Kidney (tissue), 14 donors: ENCODE results near the gene IL1R1. TPM values are rescaled to one million over a fixed set of nuclear protein-coding genes. Genes with fewer than 3 reads are reported as not detected.

Experiments used
- DNase-seq, 5 donors: peaks; one replicate each; pipeline ENCODE4 v3.0.0-alpha.2; 2013 to 2020
- FAIRE-seq: peaks from 2 replicates; lab custom pipeline; 2012; peaks lifted over from hg19 to GRCh38; lab: Jason Lieb, UNC
- H3K27ac ChIP-seq, 2 donors: one replicate each; pipeline ENCODE4 v1.7.0; 2013; ENCODE audit warnings: low read depth in 2 of 2, low read length in 2 of 2, inconsistent platforms in 1 of 2
- H3K27me3 ChIP-seq: one replicate; pipeline ENCODE4 v1.7.1; 2013; ENCODE audit warnings: low read length, inconsistent platforms; ENCODE audit not compliant: control insufficient read depth, insufficient read depth
- H3K36me3 ChIP-seq, 3 donors: one replicate each; pipeline versions ENCODE4 v1.7.0 to v1.7.1; 2013; ENCODE audit warnings: low read length in 3 of 3, control low read depth in 1 of 3, inconsistent platforms in 1 of 3; ENCODE audit not compliant: insufficient read depth in 3 of 3, control insufficient read depth in 2 of 3
- H3K4me1 ChIP-seq, 3 donors: one replicate each; pipeline versions ENCODE4 v1.7.0 to v1.7.1; 2013; ENCODE audit warnings: low read length in 3 of 3, inconsistent platforms in 1 of 3, low read depth in 1 of 3; ENCODE audit not compliant: control insufficient read depth in 2 of 3, insufficient read depth in 2 of 3
- H3K4me3 ChIP-seq, 3 donors: one replicate each; pipeline versions ENCODE4 v1.7.0 to v1.8.1; 2013; ENCODE audit warnings: low read length in 3 of 3, control low read depth in 1 of 3, inconsistent platforms in 1 of 3
- H3K9ac ChIP-seq, 3 donors: one replicate each; pipeline versions ENCODE4 v1.7.0 to v1.7.1; 2013; ENCODE audit warnings: low read length in 3 of 3, control low read depth in 1 of 3, inconsistent platforms in 1 of 3
- H3K9me3 ChIP-seq, 3 donors: one replicate each; pipeline versions ENCODE4 v1.7.0 to v1.7.1; 2013; ENCODE audit warnings: low read length in 3 of 3, control low read depth in 1 of 3, inconsistent platforms in 1 of 3; ENCODE audit not compliant: control insufficient read depth in 2 of 3, insufficient read depth in 1 of 3
- CTCF ChIP-seq: IDR thresholded peaks from 3 replicates; pipeline ENCODE4 v1.5.1; 2012; ENCODE audit warnings: mild to moderate bottlenecking, moderate library complexity, borderline replicate concordance; ENCODE audit not compliant: insufficient read depth; ENCODE audit errors: extremely low read depth
- intact Hi-C: fragments of 100-400 bp; cut with DNase I; formaldehyde crosslinking; loops from one replicate; pipeline ENCODE4 v1.11.1; 2022
- polyA plus RNA-seq: library from polyadenylated mRNA; stranded (reverse); fragments of 350-450 nt; fragmentation: Illumina TruSeq; extraction: RNeasy Lipid Tissue Mini Kit (QIAGEN cat#74804); gene quantifications from one replicate; pipeline ENCODE4 v1.2.3, GENCODE V29; 2014; ENCODE audit warnings: low read depth, low replicate concordance; ENCODE audit not compliant: insufficient read depth
- total RNA-seq: library from RNA; stranded (reverse); fragmentation: NEBNext Ultra II Directional; extraction: Animal tissue kit (Norgen Biotek cat#: 25700); gene quantifications from one replicate; pipeline ENCODE4 v1.2.1, GENCODE V29; 2021
- donor health status: control.
- donor health status: control.
- donor health status: control.
- donor health status: control.
- donor health status: control.
- donor health status: DM: yes; HTN: yes; CAD: no.
- donor health status: Normal renal cell carcinoma (clear cell type).

Gene IL1R1
- total and polyA plus RNA-seq, 2 donors from 2014 or later = 24.6 to 95.9 TPM

GRCh38 chr2:102180687-102180999 is 38.1 kb downstream of the IL1R1 start:
- no peaks in the 10 kb centered on the region for H3K27me3 ChIP-seq
- no peak overlapping the region for H3K9ac ChIP-seq
- no peak for DNase-seq
- H3K9me3 ChIP-seq = no peaks in the 10 kb centered on the region
- TF ChIP-seq CTCF = no peak
- H3K4me1 ChIP-seq = peaks cover 0 to 2% (median 0%) of the 10 kb centered on the region in 3 donors
- no peak for FAIRE-seq
- H3K4me3 ChIP-seq = no peak overlapping the region
- H3K27ac ChIP-seq = no peak overlapping the region
- H3K36me3 ChIP-seq = peaks cover 0 to 13% (median 9%) of the 10 kb centered on the region in 3 donors
- intact Hi-C loops = no loop called here

- intact Hi-C loops = no loop called here
- no peak for TF ChIP-seq CTCF
- H3K27ac ChIP-seq = no peak overlapping the region
- H3K27me3 ChIP-seq = no peaks in the 10 kb centered on the region
- DNase-seq (no peak), FAIRE-seq (no peak)
- no peak overlapping the region for H3K9ac ChIP-seq
- H3K9me3 ChIP-seq = no peaks in the 10 kb centered on the region
- H3K4me3 ChIP-seq = no peak overlapping the region
- peaks cover 0 to 9% (median 8%) of the 10 kb centered on the region in 3 donors for H3K36me3 ChIP-seq
- peaks cover 0 to 2% (median 0%) of the 10 kb centered on the region in 3 donors for H3K4me1 ChIP-seq
Measured at GRCh38 chr2:102181376-102181775, 38.8 kb downstream of the IL1R1 start.

GRCh38 chr2:102181919-102182635 is 39.5 kb downstream of the IL1R1 start:
- Histone ChIP-seq H3K4me1 (peaks cover 0 to 5% (median 2%) of the 10 kb centered on the region in 3 donors), H3K27me3 (no peaks in the 10 kb centered on the region), H3K4me3 (no peak overlapping the region), H3K9ac (no peak overlapping the region), H3K27ac (no peak overlapping the region), H3K9me3 (no peaks in the 10 kb centered on the region), H3K36me3 (peaks cover 0 to 4% (median 2%) of the 10 kb centered on the region in 3 donors)
- FAIRE-seq = no peak
- peak in 2 of 5 donors; percentile 31 to 62 for DNase-seq
- intact Hi-C loops = no loop called here
- TF ChIP-seq CTCF = no peak

GRCh38 chr2:102184018-102184417 is 41.5 kb downstream of the IL1R1 start:
- no peak for TF ChIP-seq CTCF
- Histone ChIP-seq H3K36me3 (no peaks in the 10 kb centered on the region), H3K27ac (no peak overlapping the region), H3K4me1 (peaks cover 0 to 7% (median 2%) of the 10 kb centered on the region in 3 donors), H3K4me3 (no peak overlapping the region), H3K9ac (no peak overlapping the region), H3K27me3 (no peaks in the 10 kb centered on the region), H3K9me3 (no peaks in the 10 kb centered on the region)
- FAIRE-seq = no peak
- DNase-seq = no peak
- intact Hi-C loops = no loop called here
